Omental fat pad (tissue), 4 donors: ENCODE measurements around the gene ACSL5. TPM values are rescaled to one million over a fixed set of nuclear protein-coding genes. Genes with fewer than 3 reads are reported as not detected.
A peak's percentile ranks its signal among the peaks of the same experiment; 100 is the strongest.

Experiments
- ATAC-seq: fragments of 150-250 bp; one replicate; pipeline ENCODE4 v1.9.1; 2016; ENCODE audit warnings: mild to moderate bottlenecking, moderate library complexity; ENCODE audit not compliant: low FRiP score
- DNase-seq: peaks from one replicate; pipeline ENCODE4 v3.0.0-alpha.2; 2019; ENCODE audit warnings: low spot score
- CTCF ChIP-seq, 3 donors: fragments of 450-650 bp; IDR thresholded peaks; one replicate each; pipeline ENCODE4 v1.5.1; 2016 to 2017; ENCODE audit warnings: antibody characterized with exemption in 3 of 3, mild to moderate bottlenecking in 3 of 3, moderate library complexity in 2 of 3
- total RNA-seq, 4 donors: library from RNA; depleted of rRNA; stranded (reverse); fragments of >200 nt; gene quantifications; one replicate each; pipeline ENCODE4 v1.1.0, GENCODE V29; 2016

The ACSL5 gene
- total RNA-seq, 4 donors from 2014 or later = 39.7 to 58.8 (median 48.4) TPM

- DNase-seq = no peak
- ATAC-seq = peak; percentile 70
- no peak for TF ChIP-seq CTCF (IDR thresholded peaks at IDR 0.05)
Observed at GRCh38 chr10:112360308-112361270, 13.3 kb upstream of the ACSL5 start.

- DNase-seq (no peak), ATAC-seq (peak; percentile 35)
- no peak for TF ChIP-seq CTCF (IDR thresholded peaks at IDR 0.05)
Observed at GRCh38 chr10:112361951-112362751, 11.8 kb upstream of the ACSL5 start.

- no peak for DNase-seq
Observed at GRCh38 chr10:112362833-112363232, 11.1 kb upstream of the ACSL5 start.

GRCh38 chr10:112363696-112364688 lies 9.9 kb upstream of the ACSL5 start:
- ATAC-seq = no peak
- TF ChIP-seq CTCF (IDR thresholded peaks at IDR 0.05) = no peak
- no peak for DNase-seq

More at GRCh38 chr10:112362833-112363232, 11.1 kb upstream of the ACSL5 start:
- no peak for ATAC-seq
- no peak for TF ChIP-seq CTCF (IDR thresholded peaks at IDR 0.05)

GRCh38 chr10:112365014-112365432 lies 8.9 kb upstream of the ACSL5 start:
- no peak for DNase-seq
- ATAC-seq = no peak
- TF ChIP-seq CTCF (IDR thresholded peaks at IDR 0.05) = no peak

GRCh38 chr10:112365451-112365850 lies 8.5 kb upstream of the ACSL5 start:
- no peak for TF ChIP-seq CTCF (IDR thresholded peaks at IDR 0.05)
- DNase-seq = no peak
- no peak for ATAC-seq
